GM12873 (cell line): ENCODE results near the gene ZRSR2.

ENCODE experiments used
- CTCF ChIP-seq: IDR thresholded peaks from 2 replicates; pipeline ENCODE4 v1.5.1; 2012; ENCODE audit warnings: low read depth, mild to moderate bottlenecking, moderate library complexity, low read length, control low read depth; ENCODE audit not compliant: insufficient read depth; ENCODE audit errors: missing control alignments

ZRSR2 gene

GRCh38 chrX:15822922-15823321 lies 32.6 kb downstream of the ZRSR2 start:
- no peak for TF ChIP-seq CTCF

- no peak for TF ChIP-seq CTCF
Measured at GRCh38 chrX:15825936-15826335, 35.7 kb downstream of the ZRSR2 start.

GRCh38 chrX:15829217-15829616 lies 38.9 kb downstream of the ZRSR2 start:
- TF ChIP-seq CTCF: no peak

GRCh38 chrX:15834053-15834452 lies 43.8 kb downstream of the ZRSR2 start:
- no peak for TF ChIP-seq CTCF

GRCh38 chrX:15834827-15835595 lies 44.7 kb downstream of the ZRSR2 start:
- no peak for TF ChIP-seq CTCF

- peak; percentile 62 for TF ChIP-seq CTCF
Measured at GRCh38 chrX:15838017-15838416, 47.7 kb downstream of the ZRSR2 start.

GRCh38 chrX:15841853-15842516 lies 51.7 kb downstream of the ZRSR2 start:
- no peak for TF ChIP-seq CTCF
